Sigmoid colon (tissue), 7 donors: Measurements from ENCODE around the gene RAB37. TPM values are rescaled to one million over a fixed set of nuclear protein-coding genes. Genes with fewer than 3 reads are reported as not detected.

Source experiments
- DNase-seq: peaks from one replicate; pipeline ENCODE4 v3.0.0-alpha.2; 2019
- H3K27ac ChIP-seq, 4 donors: fragments of 200-600 bp; sonication (generic); one replicate each; pipeline ENCODE4 v1.5.1; 2016 to 2019; ENCODE audit warnings: mild to moderate bottlenecking in 1 of 4
- H3K27me3 ChIP-seq, 3 donors: fragments of 200-600 bp; sonication (generic); one replicate each; pipeline ENCODE4 v1.5.1; 2019; ENCODE audit warnings: mild to moderate bottlenecking in 1 of 3
- H3K36me3 ChIP-seq, 4 donors: fragments of 200-600 bp; sonication (generic); one replicate each; pipeline ENCODE4 v1.5.1; 2016 to 2019
- H3K4me1 ChIP-seq, 4 donors: fragments of 200-600 bp; sonication (generic); one replicate each; pipeline ENCODE4 v1.5.1; 2017 to 2019
- H3K4me3 ChIP-seq, 4 donors: fragments of 200-600 bp; sonication (generic); one replicate each; pipeline ENCODE4 v1.5.1; 2017 to 2019; ENCODE audit warnings: mild to moderate bottlenecking in 2 of 4, moderate library complexity in 1 of 4
- H3K9me3 ChIP-seq, 4 donors: fragments of 200-600 bp in 3 of 4; sonication (generic) in 3 of 4; one replicate each; pipeline versions ENCODE4 v1.5.1 to v1.6.1; 2013 to 2019
- CTCF ChIP-seq, 4 experiments: fragments of 450-650 bp in 3 of 4; fragments of 200-600 bp in 1 of 4; IDR thresholded peaks; one replicate each; pipeline ENCODE4 v1.5.1; 2016 to 2019; ENCODE audit warnings: antibody characterized with exemption in 4 of 4, mild to moderate bottlenecking in 3 of 4, moderate library complexity in 2 of 4
- EP300 ChIP-seq, 4 donors: sonication (generic); formaldehyde crosslinking; IDR thresholded peaks; one replicate each; pipeline ENCODE4 v1.6.1; 2017; ENCODE audit warnings: antibody characterized with exemption in 4 of 4
- POLR2A ChIP-seq, 2 donors: fragments of 450-650 bp; IDR thresholded peaks; one replicate each; pipeline ENCODE4 v1.6.1; 2016; ENCODE audit warnings: antibody characterized with exemption in 2 of 2, mild to moderate bottlenecking in 2 of 2, moderate library complexity in 2 of 2
- POLR2AphosphoS5 ChIP-seq, 4 donors: sonication (generic); formaldehyde crosslinking; IDR thresholded peaks; one replicate each; pipeline ENCODE4 v1.6.1; 2017; ENCODE audit warnings: antibody characterized with exemption in 4 of 4
- WGBS, 2 donors: extraction: QIAGEN DNeasy Blood & Tissue Kit; methylation state at CpG; one replicate each; pipeline ENCODE4 v1.1.7; 2013; 5-methylcytosine and 5-hydroxymethylcytosine counted together
- intact Hi-C: fragments of 100-400 bp; cut with DNase I; formaldehyde crosslinking; loops from one replicate; pipeline ENCODE4 v1.15.1; 2023
- polyA plus RNA-seq, 3 donors: library from polyadenylated mRNA; stranded (reverse); fragments of 200-250 nt; gene quantifications; one replicate each; pipeline ENCODE4 v1.2.3, GENCODE V29; 2013
- total RNA-seq, 4 donors: library from RNA; depleted of rRNA; stranded (reverse); fragments of >200 nt; gene quantifications; one replicate each; pipeline ENCODE4 v1.1.0, GENCODE V29; 2016
- donor health status: healthy with polysubstance abuse.
- donor health status: Bipolar disorder and iron deficiency.
- donor health status: healthy.

Gene RAB37
- total and polyA plus RNA-seq, 7 donors = 0.54 to 28.8 (median 4.1) TPM

DNA sequence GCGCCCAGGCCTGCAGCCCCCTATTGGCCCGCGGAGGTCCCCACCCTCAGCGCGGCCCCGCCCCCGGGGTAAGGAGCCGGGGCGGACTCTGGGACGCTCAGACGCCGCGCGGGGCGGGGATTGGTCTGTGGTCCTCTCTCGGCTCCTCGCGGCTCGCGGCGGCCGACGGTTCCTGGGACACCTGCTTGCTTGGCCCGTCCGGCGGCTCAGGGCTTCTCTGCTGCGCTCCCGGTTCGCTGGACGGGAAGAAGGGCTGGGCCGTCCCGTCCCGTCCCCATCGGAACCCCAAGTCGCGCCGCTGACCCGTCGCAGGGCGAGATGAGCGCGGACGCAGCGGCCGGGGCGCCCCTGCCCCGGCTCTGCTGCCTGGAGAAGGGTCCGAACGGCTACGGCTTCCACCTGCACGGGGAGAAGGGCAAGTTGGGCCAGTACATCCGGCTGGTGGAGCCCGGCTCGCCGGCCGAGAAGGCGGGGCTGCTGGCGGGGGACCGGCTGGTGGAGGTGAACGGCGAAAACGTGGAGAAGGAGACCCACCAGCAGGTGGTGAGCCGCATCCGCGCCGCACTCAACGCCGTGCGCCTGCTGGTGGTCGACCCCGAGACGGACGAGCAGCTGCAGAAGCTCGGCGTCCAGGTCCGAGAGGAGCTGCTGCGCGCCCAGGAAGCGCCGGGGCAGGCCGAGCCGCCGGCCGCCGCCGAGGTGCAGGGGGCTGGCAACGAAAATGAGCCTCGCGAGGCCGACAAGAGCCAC, 11.6 kb downstream of the RAB37 start, which contains the start of gene NHERF1:
NHERF1 (plus strand) TSS at position 100 of the 750 bp plus-strand sequence; CDS start at position 319, 219 bp downstream.
- TF ChIP-seq EP300 (IDR thresholded peaks at IDR 0.05) = no peak
- peak; percentile 92 to 97 (median 96) for TF ChIP-seq POLR2AphosphoS5 (IDR thresholded peaks at IDR 0.05)
- TF ChIP-seq POLR2A (IDR thresholded peaks at IDR 0.05) = peak; percentile 81 to 89
- TF ChIP-seq CTCF (IDR thresholded peaks at IDR 0.05) = no peak
- peak within 1 kb of the TSS; percentile 52 to 77 (median 70) for H3K4me3 ChIP-seq
- H3K27me3 ChIP-seq = peaks cover 0 to 7% (median 0%) of the 10 kb centered on the region in 3 donors
- H3K27ac ChIP-seq = peak within 1 kb of the TSS; percentile 68 to 77 (median 74)
- intact Hi-C loops = loop anchor here (1.0 to 5.0 kb wide), 3 partner anchors 28 to 209 kb away; partner anchors contain the start of genes FDXR and NAT9
- 0 to 1% methylated on average over 90 of the region's 90 CpGs for WGBS, 2 donors
- H3K4me1 ChIP-seq = peaks cover 0 to 29% (median 20%) of the 10 kb centered on the region in 4 donors
- H3K9me3 ChIP-seq = no peaks in the 10 kb centered on the region
- no peaks in the 10 kb centered on the region for H3K36me3 ChIP-seq
- peak; percentile 97 for DNase-seq

- H3K9me3 ChIP-seq = no peaks in the 10 kb centered on the region
- TF ChIP-seq POLR2A (IDR thresholded peaks at IDR 0.05) = no peak
- TF ChIP-seq CTCF (IDR thresholded peaks at IDR 0.05) = no peak
- no peak for TF ChIP-seq POLR2AphosphoS5 (IDR thresholded peaks at IDR 0.05)
- no peak for TF ChIP-seq EP300 (IDR thresholded peaks at IDR 0.05)
- H3K27ac ChIP-seq = peak overlapping the region; percentile 68 to 77 (median 74)
- H3K36me3 ChIP-seq = no peaks in the 10 kb centered on the region
- intact Hi-C loops = loop anchor here (2.0 to 5.0 kb wide), 2 partner anchors 123 to 208 kb away; partner anchors contain the start of gene FDXR
- H3K27me3 ChIP-seq = peaks cover 0 to 7% (median 0%) of the 10 kb centered on the region in 3 donors
- peaks cover 0 to 29% (median 20%) of the 10 kb centered on the region in 4 donors for H3K4me1 ChIP-seq
- 1 to 3% methylated on average over 46 of the region's 46 CpGs for WGBS, 2 donors
- DNase-seq = no peak
- peak overlapping the region; percentile 52 to 77 (median 70) for H3K4me3 ChIP-seq
Measured at GRCh38 chr17:74749279-74750038, 12.4 kb downstream of the RAB37 start.

DNA sequence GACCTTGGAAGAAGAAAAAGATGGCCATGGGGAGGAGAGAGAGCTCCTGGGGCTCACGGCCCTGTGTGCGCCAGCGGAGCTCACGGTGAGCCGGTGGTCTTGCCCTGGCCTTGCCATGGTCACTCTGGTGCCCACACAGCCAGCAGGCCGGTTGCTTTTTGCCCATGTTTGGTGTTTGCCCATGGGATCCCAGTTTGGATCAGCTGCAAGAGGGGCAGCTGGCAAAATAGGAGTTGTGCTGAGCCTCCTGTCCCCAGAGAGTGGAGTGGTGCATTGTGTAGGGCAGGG, 12.9 kb downstream of the RAB37 start:
- H3K27me3 ChIP-seq = peaks cover 0 to 7% (median 0%) of the 10 kb centered on the region in 3 donors
- intact Hi-C loops = no loop called here
- no peak for TF ChIP-seq POLR2A (IDR thresholded peaks at IDR 0.05)
- TF ChIP-seq CTCF (IDR thresholded peaks at IDR 0.05) = no peak
- TF ChIP-seq EP300 (IDR thresholded peaks at IDR 0.05) = no peak
- no peak for TF ChIP-seq POLR2AphosphoS5 (IDR thresholded peaks at IDR 0.05)
- peak overlapping the region in 3 of 4 donors; percentile 63 to 77 (median 77) for H3K4me3 ChIP-seq
- H3K27ac ChIP-seq = peak overlapping the region; percentile 68 to 77 (median 74)
- H3K4me1 ChIP-seq = peaks cover 0 to 25% (median 17%) of the 10 kb centered on the region in 4 donors
- H3K36me3 ChIP-seq = no peaks in the 10 kb centered on the region
- no peaks in the 10 kb centered on the region for H3K9me3 ChIP-seq
- 38 to 63% methylated on average over 6 of the region's 6 CpGs for WGBS, 2 donors
- no peak for DNase-seq

DNA sequence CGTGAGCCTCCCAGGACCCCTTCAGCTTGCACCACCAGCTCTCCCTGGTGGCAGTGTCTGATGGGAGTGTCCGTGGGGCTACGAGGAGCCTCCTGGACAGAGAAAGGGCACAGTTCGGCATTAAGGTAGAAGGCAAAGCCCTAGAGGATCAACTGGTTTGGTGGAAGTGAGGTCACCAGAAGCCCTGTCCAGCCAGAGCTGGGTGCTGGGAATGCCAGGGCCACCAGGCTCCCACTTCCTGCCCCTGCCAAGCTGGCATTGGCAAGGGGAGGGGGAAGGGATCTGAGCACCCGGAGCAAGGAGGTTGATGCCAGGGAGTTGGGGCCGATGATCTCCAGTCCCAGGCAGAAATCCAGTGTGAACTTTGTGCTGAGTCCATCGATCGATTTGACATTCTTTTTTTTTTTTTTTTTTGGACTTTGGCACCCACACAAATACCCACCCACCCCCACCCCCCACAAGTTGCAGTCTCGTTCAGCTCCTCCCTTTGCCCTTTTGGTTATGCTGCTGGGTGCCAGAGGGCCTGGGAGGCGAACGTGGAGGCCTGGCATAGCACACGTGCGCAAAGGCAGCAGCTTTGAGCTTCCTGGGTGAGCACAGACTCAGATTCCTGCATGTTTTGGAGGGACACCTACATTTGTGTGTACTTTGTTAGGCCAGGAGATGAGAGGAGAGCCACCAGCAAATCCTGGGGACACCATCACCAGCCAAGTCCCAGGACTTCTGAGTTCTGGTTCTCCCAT, 13.4 kb downstream of the RAB37 start:
- WGBS, 2 donors = 18 to 40% methylated on average over 13 of the region's 13 CpGs
- intact Hi-C loops = no loop called here
- Histone ChIP-seq H3K36me3 (no peaks in the 10 kb centered on the region), H3K9me3 (no peaks in the 10 kb centered on the region), H3K4me3 (peak overlapping the region in 3 of 4 donors; percentile 63 to 77 (median 77)), H3K4me1 (peaks cover 0 to 25% (median 15%) of the 10 kb centered on the region in 4 donors), H3K27ac (peak overlapping the region; percentile 68 to 77 (median 74)), H3K27me3 (peaks cover 0 to 7% (median 0%) of the 10 kb centered on the region in 3 donors)
- TF ChIP-seq POLR2A (IDR thresholded peaks at IDR 0.05) = no peak
- TF ChIP-seq POLR2AphosphoS5 (IDR thresholded peaks at IDR 0.05) = no peak
- TF ChIP-seq EP300 (IDR thresholded peaks at IDR 0.05) = no peak
- no peak for TF ChIP-seq CTCF (IDR thresholded peaks at IDR 0.05)
- DNase-seq = no peak
